GM23338 (cell line): ENCODE measurements around the gene NCS1. TPM values are rescaled to one million over a fixed set of nuclear protein-coding genes. Genes with fewer than 3 reads are reported as not detected.

Experiments used
- ATAC-seq: fragments of 200-7000 bp; cut with Tn5 transposase; 3 replicates; pipeline ENCODE4 v1.9.1; 2020
- DNase-seq: peaks from one replicate; pipeline ENCODE4 v3.0.0-alpha.2; 2015; ENCODE audit warnings: low spot score
- H2AFZ ChIP-seq: fragments of 200-600 bp; sonication (generic); 2 replicates; pipeline ENCODE4 v1.8.0; 2016; ENCODE audit warnings: antibody characterized with exemption, mild to moderate bottlenecking, moderate library complexity
- H3F3A ChIP-seq: fragments of 200-600 bp; sonication (generic); replicated peaks from 2 replicates; pipeline ENCODE4 v1.8.0; 2017; ENCODE audit warnings: antibody characterized with exemption, mixed run types, low read depth
- H3K27ac ChIP-seq: fragments of 200-600 bp; sonication (generic); 2 replicates; pipeline ENCODE4 v1.6.1; 2016; ENCODE audit warnings: low read depth
- H3K27me3 ChIP-seq: fragments of 200-600 bp; sonication (generic); 2 replicates; pipeline ENCODE4 v1.8.0; 2016; ENCODE audit warnings: mild to moderate bottlenecking, mixed run types, moderate library complexity; ENCODE audit not compliant: insufficient read depth
- H3K36me3 ChIP-seq: fragments of 200-600 bp; sonication (generic); 2 replicates; pipeline ENCODE4 v1.8.0; 2016; ENCODE audit warnings: mild to moderate bottlenecking; ENCODE audit not compliant: insufficient read depth
- H3K4me1 ChIP-seq: fragments of 200-600 bp; sonication (generic); 2 replicates; pipeline ENCODE4 v1.8.0; 2016; ENCODE audit warnings: mild to moderate bottlenecking, moderate library complexity; ENCODE audit not compliant: insufficient read depth
- H3K4me2 ChIP-seq: fragments of 200-600 bp; sonication (generic); 2 replicates; pipeline ENCODE4 v1.7.1; 2017; ENCODE audit warnings: mixed run types
- H3K4me3 ChIP-seq: fragments of 200-600 bp; sonication (generic); 2 replicates; pipeline ENCODE4 v1.6.1; 2016; ENCODE audit warnings: mixed run types
- H3K79me2 ChIP-seq: fragments of 200-600 bp; sonication (generic); replicated peaks from 2 replicates; pipeline ENCODE4 v1.8.0; 2017; ENCODE audit warnings: mild to moderate bottlenecking; ENCODE audit not compliant: insufficient read depth
- H3K9me2 ChIP-seq: fragments of 200-600 bp; sonication (generic); 2 replicates; pipeline ENCODE4 v1.8.0; 2017; ENCODE audit not compliant: insufficient read depth
- H4K20me1 ChIP-seq: fragments of 200-600 bp; sonication (generic); replicated peaks from 2 replicates; pipeline ENCODE4 v1.8.0; 2017; ENCODE audit warnings: mild to moderate bottlenecking; ENCODE audit not compliant: insufficient read depth
- H3K27ac Mint-ChIP-seq: 2 replicates; pipeline ENCODE4 v1.8.0; 2020; ENCODE audit warnings: inconsistent platforms, mild to moderate bottlenecking, moderate library complexity, mixed read lengths
- H3K27me3 Mint-ChIP-seq: 3 replicates; pipeline ENCODE4 v1.8.0; 2022; ENCODE audit warnings: low read depth, mild to moderate bottlenecking, moderate library complexity, mixed read lengths, inconsistent platforms; ENCODE audit not compliant: insufficient read depth, poor library complexity
- H3K36me3 Mint-ChIP-seq: 3 replicates; pipeline ENCODE4 v1.8.0; 2021; ENCODE audit warnings: low read depth, mild to moderate bottlenecking, inconsistent platforms, moderate library complexity, mixed read lengths
- H3K4me1 Mint-ChIP-seq: 3 replicates; pipeline ENCODE4 v1.8.0; 2020; ENCODE audit warnings: mild to moderate bottlenecking, inconsistent platforms, mixed read lengths
- H3K4me3 Mint-ChIP-seq: 3 replicates; pipeline ENCODE4 v1.8.0; 2021; ENCODE audit warnings: moderate library complexity, mild to moderate bottlenecking, inconsistent platforms, mixed read lengths
- H3K9me3 Mint-ChIP-seq: 3 replicates; pipeline ENCODE4 v1.8.0; 2020; ENCODE audit warnings: moderate library complexity, mild to moderate bottlenecking, inconsistent platforms, mixed read lengths
- CREB1 ChIP-seq: fragments of 250-450 bp; sonication (Bioruptor Pico); IDR thresholded peaks from 2 replicates; pipeline ENCODE4 v1.5.0; 2020; ENCODE audit warnings: low read depth, mild to moderate bottlenecking, moderate library complexity
- CTCF ChIP-seq, 2 experiments: fragments of 200-600 bp in 1 of 2; sonication (generic) in 1 of 2; conservative IDR thresholded peaks; 2 replicates each; pipeline versions ENCODE4 v1.5.1 to v1.6.1; 2016 to 2017; ENCODE audit warnings: antibody characterized with exemption in 2 of 2, low read depth in 2 of 2, mild to moderate bottlenecking in 2 of 2, moderate library complexity in 1 of 2
- ETS1 ChIP-seq: IDR thresholded peaks from 2 replicates; pipeline ENCODE4 v1.6.1; 2016; ENCODE audit warnings: antibody characterized with exemption
- EZH2 ChIP-seq: fragments of 200-600 bp; sonication (generic); IDR thresholded peaks from one replicate; pipeline ENCODE4 v1.8.0; 2017; ENCODE audit warnings: antibody characterized with exemption, mild to moderate bottlenecking, low read depth; ENCODE audit not compliant: unreplicated experiment
- EZH2phosphoT487 ChIP-seq: fragments of 200-600 bp; sonication (generic); IDR thresholded peaks from one replicate; pipeline ENCODE4 v1.8.1; 2018; ENCODE audit warnings: antibody characterized with exemption; ENCODE audit not compliant: unreplicated experiment
- JUNB ChIP-seq: IDR thresholded peaks from one replicate; pipeline ENCODE4 v1.6.1; 2016; ENCODE audit warnings: antibody characterized with exemption; ENCODE audit not compliant: unreplicated experiment
- NANOG ChIP-seq: IDR thresholded peaks from 2 replicates; pipeline ENCODE4 v1.6.1; 2016; ENCODE audit warnings: antibody characterized with exemption, borderline replicate concordance
- POLR2AphosphoS5 ChIP-seq: IDR thresholded peaks from 2 replicates; pipeline ENCODE4 v1.6.1; 2016; ENCODE audit warnings: antibody characterized with exemption, low read depth
- REST ChIP-seq: IDR thresholded peaks from one replicate; pipeline ENCODE4 v1.6.1; 2018; ENCODE audit warnings: antibody characterized with exemption; ENCODE audit not compliant: unreplicated experiment
- STAT1 ChIP-seq: IDR thresholded peaks from one replicate; pipeline ENCODE4 v1.6.1; 2016; ENCODE audit warnings: antibody characterized with exemption; ENCODE audit not compliant: unreplicated experiment
- ZNF114 ChIP-seq: fragments of 250-450 bp; sonication (Bioruptor Pico); IDR thresholded peaks from 2 replicates; pipeline ENCODE4 v1.5.0; 2020; ENCODE audit warnings: mild to moderate bottlenecking, moderate library complexity
- ZNF331 ChIP-seq: fragments of 250-450 bp; sonication (Bioruptor Pico); IDR thresholded peaks from 2 replicates; pipeline ENCODE4 v1.5.0; 2020; ENCODE audit warnings: low read depth, mild to moderate bottlenecking, moderate library complexity
- polyA plus RNA-seq: library from polyadenylated mRNA; unstranded; fragments of >200 nt; fragmentation: Nextera tagmentation; extraction: Ambion mirVana; gene quantifications from 2 replicates; pipeline ENCODE4 v1.2.1, GENCODE V29; 2016
- total RNA-seq: library from RNA; depleted of rRNA; stranded (reverse); fragments of >200 nt; shearing (Covaris generic); gene quantifications from 2 replicates; pipeline ENCODE4 v1.2.3, GENCODE V29; 2014
- TF ChIP-seq, protein P1 (sequence below): fragments of 250-450 bp; sonication (Bioruptor Pico); IDR thresholded peaks from 2 replicates; pipeline ENCODE4 v1.5.0; 2020; ENCODE audit warnings: mild to moderate bottlenecking, moderate library complexity

NCS1 gene
- total and polyA plus RNA-seq, 2 experiments from 2014 or later, result 8.2 to 34.3 TPM

GRCh38 chr9:130197888-130198287, 25.7 kb downstream of the NCS1 start:
- Histone ChIP-seq H4K20me1 (no peaks in the 10 kb centered on the region), H3K36me3 (no peaks in the 10 kb centered on the region), H3K27me3 (no peaks in the 10 kb centered on the region), H3K79me2 (peaks cover 29% of the 10 kb centered on the region), H3K9me2 (no peaks in the 10 kb centered on the region), H3K4me3 (no peak overlapping the region), H3K4me1 (no peaks in the 10 kb centered on the region; the same call in 1 of the 2 replicates), H3K27ac (no peak overlapping the region), H3F3A (no peaks in the 10 kb centered on the region), H3K4me2 (no peak overlapping the region), H2AFZ (no peak overlapping the region)
- TF ChIP-seq CTCF (conservative IDR thresholded peaks at IDR 0.05; ENCODE audit: low read depth in 2 of 2) (no peak), ZNF331 (CRISPR knock-in tag) (no peak), JUNB (no peak), REST (no peak), NANOG (no peak), CREB1 (CRISPR knock-in tag) (no peak), EZH2phosphoT487 (no peak), ETS1 (no peak), STAT1 (no peak), EZH2 (no peak), ZNF114 (no peak), POLR2AphosphoS5 (no peak)
- TF ChIP-seq, protein P1, sequence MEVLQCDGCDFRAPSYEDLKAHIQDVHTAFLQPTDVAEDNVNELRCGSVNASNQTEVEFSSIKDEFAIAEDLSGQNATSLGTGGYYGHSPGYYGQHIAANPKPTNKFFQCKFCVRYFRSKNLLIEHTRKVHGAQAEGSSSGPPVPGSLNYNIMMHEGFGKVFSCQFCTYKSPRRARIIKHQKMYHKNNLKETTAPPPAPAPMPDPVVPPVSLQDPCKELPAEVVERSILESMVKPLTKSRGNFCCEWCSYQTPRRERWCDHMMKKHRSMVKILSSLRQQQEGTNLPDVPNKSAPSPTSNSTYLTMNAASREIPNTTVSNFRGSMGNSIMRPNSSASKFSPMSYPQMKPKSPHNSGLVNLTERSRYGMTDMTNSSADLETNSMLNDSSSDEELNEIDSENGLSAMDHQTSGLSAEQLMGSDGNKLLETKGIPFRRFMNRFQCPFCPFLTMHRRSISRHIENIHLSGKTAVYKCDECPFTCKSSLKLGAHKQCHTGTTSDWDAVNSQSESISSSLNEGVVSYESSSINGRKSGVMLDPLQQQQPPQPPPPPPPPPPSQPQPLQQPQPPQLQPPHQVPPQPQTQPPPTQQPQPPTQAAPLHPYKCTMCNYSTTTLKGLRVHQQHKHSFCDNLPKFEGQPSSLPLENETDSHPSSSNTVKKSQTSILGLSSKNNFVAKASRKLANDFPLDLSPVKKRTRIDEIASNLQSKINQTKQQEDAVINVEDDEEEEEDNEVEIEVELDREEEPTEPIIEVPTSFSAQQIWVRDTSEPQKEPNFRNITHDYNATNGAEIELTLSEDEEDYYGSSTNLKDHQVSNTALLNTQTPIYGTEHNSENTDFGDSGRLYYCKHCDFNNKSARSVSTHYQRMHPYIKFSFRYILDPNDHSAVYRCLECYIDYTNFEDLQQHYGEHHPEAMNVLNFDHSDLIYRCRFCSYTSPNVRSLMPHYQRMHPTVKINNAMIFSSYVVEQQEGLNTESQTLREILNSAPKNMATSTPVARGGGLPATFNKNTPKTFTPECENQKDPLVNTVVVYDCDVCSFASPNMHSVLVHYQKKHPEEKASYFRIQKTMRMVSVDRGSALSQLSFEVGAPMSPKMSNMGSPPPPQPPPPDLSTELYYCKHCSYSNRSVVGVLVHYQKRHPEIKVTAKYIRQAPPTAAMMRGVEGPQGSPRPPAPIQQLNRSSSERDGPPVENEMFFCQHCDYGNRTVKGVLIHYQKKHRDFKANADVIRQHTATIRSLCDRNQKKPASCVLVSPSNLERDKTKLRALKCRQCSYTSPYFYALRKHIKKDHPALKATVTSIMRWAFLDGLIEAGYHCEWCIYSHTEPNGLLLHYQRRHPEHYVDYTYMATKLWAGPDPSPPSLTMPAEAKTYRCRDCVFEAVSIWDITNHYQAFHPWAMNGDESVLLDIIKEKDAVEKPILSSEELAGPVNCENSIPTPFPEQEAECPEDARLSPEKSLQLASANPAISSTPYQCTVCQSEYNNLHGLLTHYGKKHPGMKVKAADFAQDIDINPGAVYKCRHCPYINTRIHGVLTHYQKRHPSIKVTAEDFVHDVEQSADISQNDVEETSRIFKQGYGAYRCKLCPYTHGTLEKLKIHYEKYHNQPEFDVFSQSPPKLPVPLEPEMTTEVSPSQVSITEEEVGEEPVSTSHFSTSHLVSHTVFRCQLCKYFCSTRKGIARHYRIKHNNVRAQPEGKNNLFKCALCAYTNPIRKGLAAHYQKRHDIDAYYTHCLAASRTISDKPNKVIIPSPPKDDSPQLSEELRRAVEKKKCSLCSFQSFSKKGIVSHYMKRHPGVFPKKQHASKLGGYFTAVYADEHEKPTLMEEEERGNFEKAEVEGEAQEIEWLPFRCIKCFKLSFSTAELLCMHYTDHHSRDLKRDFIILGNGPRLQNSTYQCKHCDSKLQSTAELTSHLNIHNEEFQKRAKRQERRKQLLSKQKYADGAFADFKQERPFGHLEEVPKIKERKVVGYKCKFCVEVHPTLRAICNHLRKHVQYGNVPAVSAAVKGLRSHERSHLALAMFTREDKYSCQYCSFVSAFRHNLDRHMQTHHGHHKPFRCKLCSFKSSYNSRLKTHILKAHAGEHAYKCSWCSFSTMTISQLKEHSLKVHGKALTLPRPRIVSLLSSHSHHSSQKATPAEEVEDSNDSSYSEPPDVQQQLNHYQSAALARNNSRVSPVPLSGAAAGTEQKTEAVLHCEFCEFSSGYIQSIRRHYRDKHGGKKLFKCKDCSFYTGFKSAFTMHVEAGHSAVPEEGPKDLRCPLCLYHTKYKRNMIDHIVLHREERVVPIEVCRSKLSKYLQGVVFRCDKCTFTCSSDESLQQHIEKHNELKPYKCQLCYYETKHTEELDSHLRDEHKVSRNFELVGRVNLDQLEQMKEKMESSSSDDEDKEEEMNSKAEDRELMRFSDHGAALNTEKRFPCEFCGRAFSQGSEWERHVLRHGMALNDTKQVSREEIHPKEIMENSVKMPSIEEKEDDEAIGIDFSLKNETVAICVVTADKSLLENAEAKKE (CRISPR knock-in tag), result no peak
- DNase-seq (no peak), ATAC-seq (no peak)
- Mint-ChIP-seq H3K27me3 (peaks cover 15% of the 10 kb centered on the region), H3K4me3 (no peak overlapping the region), H3K9me3 (no peaks in the 10 kb centered on the region), H3K27ac (no peak overlapping the region), H3K4me1 (peaks cover 25% of the 10 kb centered on the region), H3K36me3 (no peaks in the 10 kb centered on the region)
